ENCODE measurements around the gene LRRC1.

GRCh38 chr6:53903357-53903756 lies 108.6 kb downstream of the LRRC1 start:
- TF ChIP-seq TCF4 (CRISPR knock-in tag; IDR thresholded peaks at IDR 0.05; ENCODE audit: borderline replicate concordance) (no peak), POU6F1 (CRISPR knock-in tag; IDR thresholded peaks at IDR 0.05; ENCODE audit: borderline replicate concordance, low read depth) (no peak), TOX (CRISPR knock-in tag; IDR thresholded peaks at IDR 0.05; ENCODE audit: borderline replicate concordance) (no peak)
